Esophagus muscularis mucosa (tissue), 4 donors: Measurements from ENCODE around the gene SIPA1L2. TPM values are rescaled to one million over a fixed set of nuclear protein-coding genes. Genes with fewer than 3 reads are reported as not detected.

Experiments used
- DNase-seq: peaks from one replicate; pipeline ENCODE4 v3.0.0-alpha.2; 2017; ENCODE audit errors: extremely low spot score
- H3K27ac ChIP-seq, 4 donors: fragments of 200-600 bp; sonication (generic); replicated peaks in 1 of 4; 1 replicate in 3 of 4; 2 replicates in 1 of 4; pipeline ENCODE4 v1.5.1; 2016 to 2019; ENCODE audit warnings: mild to moderate bottlenecking in 1 of 4
- H3K27me3 ChIP-seq, 4 donors: fragments of 200-600 bp; sonication (generic); one replicate each; pipeline versions ENCODE4 v1.5.1 to v1.6.0; 2016 to 2019
- H3K36me3 ChIP-seq, 4 donors: fragments of 200-600 bp; sonication (generic); one replicate each; pipeline ENCODE4 v1.5.1; 2016 to 2019
- H3K4me1 ChIP-seq, 4 donors: fragments of 200-600 bp; sonication (generic); one replicate each; pipeline ENCODE4 v1.5.1; 2016 to 2019
- H3K4me3 ChIP-seq, 4 donors: fragments of 200-600 bp; sonication (generic); 1 replicate in 2 of 4; 2 replicates in 2 of 4; pipeline ENCODE4 v1.5.1; 2016 to 2019; ENCODE audit warnings: mild to moderate bottlenecking in 4 of 4, moderate library complexity in 1 of 4
- H3K9me3 ChIP-seq, 4 donors: fragments of 200-600 bp; sonication (generic); 1 replicate in 3 of 4; 2 replicates in 1 of 4; pipeline ENCODE4 v1.5.1; 2016 to 2019
- EP300 ChIP-seq: sonication (generic); formaldehyde crosslinking; IDR thresholded peaks from one replicate; pipeline ENCODE4 v1.6.1; 2017; ENCODE audit warnings: antibody characterized with exemption
- POLR2A ChIP-seq: fragments of 450-650 bp; IDR thresholded peaks from one replicate; pipeline ENCODE4 v1.6.1; 2017; ENCODE audit warnings: antibody characterized with exemption, moderate library complexity, mild to moderate bottlenecking, low read depth
- POLR2AphosphoS5 ChIP-seq, 2 donors: sonication (generic); formaldehyde crosslinking; IDR thresholded peaks; one replicate each; pipeline ENCODE4 v1.6.1; 2017; ENCODE audit warnings: antibody characterized with exemption in 2 of 2
- WGBS: methylation state at CpG from one replicate; pipeline ENCODE4 v1.1.5; 2018; 5-methylcytosine and 5-hydroxymethylcytosine counted together
- intact Hi-C: fragments of 100-400 bp; cut with DNase I; formaldehyde crosslinking; loops from one replicate; pipeline ENCODE4 v1.15.1; 2023
- total RNA-seq, 4 donors: library from RNA; depleted of rRNA; stranded (reverse); fragments of >200 nt; gene quantifications; one replicate each; pipeline versions ENCODE4 v1.1.0 to v1.2.1, GENCODE V29; 2016
- TF ChIP-seq, protein P1 (sequence below), 3 experiments: fragments of 200-600 bp in 2 of 3; fragments of 450-650 bp in 1 of 3; sonication (generic) in 2 of 3; IDR thresholded peaks; one replicate each; pipeline ENCODE4 v1.5.1; 2017 to 2019; ENCODE audit warnings: antibody characterized with exemption in 3 of 3, mild to moderate bottlenecking in 2 of 3, moderate library complexity in 1 of 3

SIPA1L2 gene
- total RNA-seq, 4 donors from 2014 or later: 37.4 to 59.0 (median 43.0) TPM

DNA sequence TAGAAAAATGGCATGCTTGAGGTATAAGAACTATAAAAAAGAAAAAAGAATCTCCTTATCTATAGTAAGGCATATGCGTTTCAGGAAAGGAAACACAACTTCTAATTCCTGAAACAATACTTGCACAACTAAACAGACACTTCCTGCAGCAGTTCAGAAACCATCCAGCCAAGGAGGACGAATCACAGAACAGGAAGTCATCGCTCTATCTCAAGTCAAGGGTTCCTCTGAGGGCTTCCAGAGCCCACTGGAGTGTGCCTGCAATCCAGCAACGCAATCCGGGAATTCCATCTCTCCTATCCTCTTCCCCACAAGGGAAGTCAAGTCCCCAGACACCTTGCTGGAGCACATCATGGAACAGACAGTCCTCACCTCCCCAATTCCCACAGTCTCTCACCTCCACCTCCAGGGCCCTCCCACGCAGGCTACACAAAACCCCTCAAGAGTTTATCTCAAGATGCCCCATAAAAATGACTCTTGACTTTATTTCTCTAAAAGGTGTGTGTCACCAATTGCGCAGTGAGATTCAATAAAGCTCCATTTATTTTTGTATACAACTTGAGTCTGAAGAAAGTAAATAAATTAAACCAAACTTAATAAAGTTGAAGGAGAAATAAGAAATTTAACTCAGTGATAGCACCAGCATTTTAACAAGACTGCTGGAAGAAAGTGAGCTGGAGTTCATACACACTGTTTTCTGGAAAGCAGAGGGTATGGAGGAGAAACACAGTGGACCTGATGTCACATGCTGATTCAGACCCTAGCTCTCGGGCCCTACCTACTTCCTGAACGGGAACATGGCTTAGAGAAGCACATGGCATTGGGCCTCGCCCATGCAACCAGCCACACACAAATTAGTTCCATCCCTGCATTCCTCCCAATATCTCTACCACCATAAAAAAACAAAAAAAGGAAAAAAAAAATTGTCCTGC, 39.9 kb downstream of the SIPA1L2 start:
- DNase-seq: no peak
- intact Hi-C loops: no loop called here
- H3K36me3 ChIP-seq: no peaks in the 10 kb centered on the region
- WGBS: 64% methylated on average over 10 of the region's 10 CpGs
- no peaks in the 10 kb centered on the region for H3K27me3 ChIP-seq
- H3K9me3 ChIP-seq: no peaks in the 10 kb centered on the region
- TF ChIP-seq POLR2AphosphoS5 (IDR thresholded peaks at IDR 0.05) (no peak), EP300 (no peak), POLR2A (no peak)
- TF ChIP-seq, protein P1, sequence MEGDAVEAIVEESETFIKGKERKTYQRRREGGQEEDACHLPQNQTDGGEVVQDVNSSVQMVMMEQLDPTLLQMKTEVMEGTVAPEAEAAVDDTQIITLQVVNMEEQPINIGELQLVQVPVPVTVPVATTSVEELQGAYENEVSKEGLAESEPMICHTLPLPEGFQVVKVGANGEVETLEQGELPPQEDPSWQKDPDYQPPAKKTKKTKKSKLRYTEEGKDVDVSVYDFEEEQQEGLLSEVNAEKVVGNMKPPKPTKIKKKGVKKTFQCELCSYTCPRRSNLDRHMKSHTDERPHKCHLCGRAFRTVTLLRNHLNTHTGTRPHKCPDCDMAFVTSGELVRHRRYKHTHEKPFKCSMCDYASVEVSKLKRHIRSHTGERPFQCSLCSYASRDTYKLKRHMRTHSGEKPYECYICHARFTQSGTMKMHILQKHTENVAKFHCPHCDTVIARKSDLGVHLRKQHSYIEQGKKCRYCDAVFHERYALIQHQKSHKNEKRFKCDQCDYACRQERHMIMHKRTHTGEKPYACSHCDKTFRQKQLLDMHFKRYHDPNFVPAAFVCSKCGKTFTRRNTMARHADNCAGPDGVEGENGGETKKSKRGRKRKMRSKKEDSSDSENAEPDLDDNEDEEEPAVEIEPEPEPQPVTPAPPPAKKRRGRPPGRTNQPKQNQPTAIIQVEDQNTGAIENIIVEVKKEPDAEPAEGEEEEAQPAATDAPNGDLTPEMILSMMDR (IDR thresholded peaks at IDR 0.05): no peak
- peak overlapping the region; percentile 5 to 46 (median 26) for H3K27ac ChIP-seq
- H3K4me1 ChIP-seq: peaks cover 60 to 63% (median 62%) of the 10 kb centered on the region in 4 donors
- no peak overlapping the region for H3K4me3 ChIP-seq

DNA sequence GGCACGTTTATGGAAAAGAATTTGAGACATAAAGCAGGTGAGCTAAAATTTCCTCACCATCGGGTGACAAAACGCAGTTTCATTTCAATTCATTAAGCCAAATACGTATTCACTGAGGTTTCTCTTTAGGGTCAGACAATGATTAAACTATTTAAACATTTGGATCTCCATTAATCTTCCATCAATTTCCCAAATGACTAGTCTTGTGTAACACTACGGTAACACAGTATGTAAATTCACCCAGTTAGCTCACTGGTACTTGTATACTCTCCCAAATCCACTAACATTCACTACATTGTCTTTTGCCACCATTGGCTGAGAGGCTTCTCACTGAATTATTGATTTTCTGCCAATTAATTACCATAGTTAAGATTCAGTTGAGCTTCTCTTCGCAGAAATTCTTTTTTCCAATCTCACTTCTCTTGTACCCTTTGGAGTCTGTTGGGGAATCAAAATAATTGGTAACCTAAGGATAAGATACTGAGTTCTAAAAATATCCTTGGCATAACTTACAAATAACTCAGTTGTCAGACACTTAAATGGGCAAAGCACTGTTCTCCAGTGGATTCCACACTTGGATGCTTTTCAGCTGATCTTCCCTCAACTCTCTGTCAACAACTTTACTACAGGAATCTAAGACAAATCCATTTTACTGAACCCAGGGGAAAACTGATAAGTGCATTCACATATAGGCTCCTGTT, 40.7 kb downstream of the SIPA1L2 start:
- 60% methylated on average over 6 of the region's 6 CpGs for WGBS

DNA sequence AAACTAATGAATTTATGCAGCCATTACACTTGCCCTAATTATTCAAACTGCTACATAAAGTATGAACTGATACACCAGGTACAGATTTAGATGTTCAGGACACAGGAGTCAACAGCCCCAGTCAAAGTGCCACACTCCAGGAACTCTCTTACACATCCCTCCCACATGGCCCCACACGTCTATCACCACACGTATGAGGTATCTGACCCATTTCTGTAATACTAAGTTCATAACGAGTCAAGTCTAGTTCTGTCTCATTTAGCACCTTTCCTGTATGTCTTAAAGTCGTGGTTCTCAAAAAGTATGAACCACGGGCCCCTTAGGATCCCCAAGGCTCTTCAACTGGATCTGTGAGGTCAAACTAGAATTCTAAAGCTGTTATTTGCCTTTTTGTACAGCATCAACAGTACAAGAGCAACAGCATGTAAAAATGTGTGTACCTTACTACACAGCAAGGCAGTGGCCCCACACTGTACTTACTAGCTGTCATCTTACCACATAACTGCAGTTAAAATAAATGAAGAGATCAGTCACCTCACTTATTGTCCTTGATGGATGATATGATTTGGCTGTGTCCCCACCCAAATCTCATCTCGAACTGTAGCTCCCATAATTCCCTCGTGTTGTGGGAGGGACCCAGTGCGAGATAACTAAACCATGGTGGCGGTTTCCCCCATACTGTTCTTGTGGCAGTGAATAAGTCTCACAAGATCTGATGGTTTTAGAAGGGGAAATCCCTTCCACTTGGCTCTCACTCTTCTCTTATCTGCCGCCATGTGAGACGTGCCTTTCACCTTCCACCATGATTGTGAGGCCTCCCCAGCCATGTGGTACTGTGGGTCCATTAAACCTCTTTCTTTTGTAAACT, 42.6 kb downstream of the SIPA1L2 start:
- no peaks in the 10 kb centered on the region for H3K36me3 ChIP-seq
- intact Hi-C loops: no loop called here
- H3K27ac ChIP-seq: no peak overlapping the region
- 83% methylated on average over 11 of the region's 11 CpGs for WGBS
- no peak overlapping the region for H3K4me3 ChIP-seq
- H3K4me1 ChIP-seq: peaks cover 46 to 51% (median 47%) of the 10 kb centered on the region in 4 donors
- no peaks in the 10 kb centered on the region for H3K9me3 ChIP-seq
- H3K27me3 ChIP-seq: no peaks in the 10 kb centered on the region
- no peak for TF ChIP-seq POLR2A
- TF ChIP-seq EP300: no peak
- TF ChIP-seq, protein P1 (IDR thresholded peaks at IDR 0.05): no peak
- TF ChIP-seq POLR2AphosphoS5 (IDR thresholded peaks at IDR 0.05): no peak
- no peak for DNase-seq

More for the DNA sequence above, 40.7 kb downstream of the SIPA1L2 start:
- Histone ChIP-seq H3K9me3 (no peaks in the 10 kb centered on the region), H3K27me3 (no peaks in the 10 kb centered on the region), H3K27ac (peak overlapping the region in 3 of 4 donors; percentile 5 to 46 (median 22)), H3K4me3 (no peak overlapping the region), H3K4me1 (peaks cover 54 to 64% (median 58%) of the 10 kb centered on the region in 4 donors), H3K36me3 (no peaks in the 10 kb centered on the region)
- no peak for DNase-seq
- TF ChIP-seq EP300 (no peak), POLR2A (no peak), POLR2AphosphoS5 (IDR thresholded peaks at IDR 0.05) (no peak)
- TF ChIP-seq, protein P1 (IDR thresholded peaks at IDR 0.05): no peak
- intact Hi-C loops: no loop called here

DNA sequence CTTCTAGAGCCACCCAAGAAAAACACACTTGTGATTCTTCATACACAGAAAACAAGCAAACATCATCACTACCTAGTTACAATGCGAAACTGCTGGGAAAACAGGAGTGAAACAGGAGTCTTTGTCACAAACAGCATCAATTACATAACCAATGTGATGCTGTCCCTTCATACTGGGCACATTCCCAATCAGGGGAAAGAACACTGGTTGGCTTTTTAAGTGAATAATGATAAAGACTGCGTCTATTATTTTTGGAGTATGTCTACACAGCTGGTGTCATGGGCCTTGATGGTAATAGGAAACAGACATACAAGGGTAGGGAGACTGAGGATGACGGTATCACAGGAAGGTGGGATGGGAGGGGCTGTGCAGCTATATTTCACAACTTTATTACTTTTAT, 43.3 kb downstream of the SIPA1L2 start:
- intact Hi-C loops: no loop called here

More for the DNA sequence above, 43.3 kb downstream of the SIPA1L2 start:
- no peak for TF ChIP-seq POLR2A
- 72% methylated on average over 3 of the region's 3 CpGs for WGBS
- H3K27ac ChIP-seq: no peak overlapping the region
- H3K27me3 ChIP-seq: no peaks in the 10 kb centered on the region
- no peak overlapping the region for H3K4me3 ChIP-seq
- H3K36me3 ChIP-seq: no peaks in the 10 kb centered on the region
- no peak for DNase-seq
- peaks cover 44 to 49% (median 45%) of the 10 kb centered on the region in 4 donors for H3K4me1 ChIP-seq
- H3K9me3 ChIP-seq: no peaks in the 10 kb centered on the region
